ENCODE measurements around the gene DOCK2. TPM values are rescaled to one million over a fixed set of nuclear protein-coding genes. Genes with fewer than 3 reads are reported as not detected.

Gene DOCK2
- total and polyA plus RNA-seq, 9 of the 15 experiments (the other 6 are each of a cell fraction or from before 2014, with no cell fraction given): 4.5 to 42.6 (median 20.5) TPM

DNA sequence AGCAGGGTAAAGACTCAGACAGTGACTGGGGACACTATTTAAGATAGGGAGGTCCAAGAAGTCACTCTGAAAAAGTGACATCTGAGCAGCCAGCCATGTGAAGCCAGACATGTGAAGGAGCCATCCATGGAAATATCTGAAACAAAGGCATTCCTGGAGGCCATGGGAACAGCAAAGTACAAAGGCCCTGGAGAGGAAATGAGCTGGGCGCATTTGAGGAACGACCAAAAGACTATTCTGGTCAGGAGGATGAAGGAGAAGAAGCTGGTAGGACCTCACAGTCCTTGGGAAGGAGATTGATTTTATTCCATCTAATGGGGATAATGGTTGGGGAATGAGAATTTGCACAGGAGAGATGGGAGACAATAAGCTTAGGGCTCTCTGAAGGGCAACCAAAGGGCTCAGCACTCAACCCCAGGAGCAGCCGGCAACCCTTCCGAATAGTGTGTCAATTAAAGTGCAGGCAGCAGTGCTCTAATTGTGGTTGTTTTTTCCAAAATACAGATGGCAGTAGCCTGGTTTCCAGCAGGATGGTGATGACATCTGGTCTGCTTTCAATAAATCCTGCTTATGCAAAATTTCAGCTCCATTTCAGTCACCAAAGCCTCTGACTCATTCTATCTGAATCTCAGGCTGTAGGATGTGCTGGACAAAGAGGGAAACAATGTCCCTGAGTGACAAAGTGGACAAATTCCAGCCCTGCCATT lies 495.3 kb downstream of the DOCK2 start (continued):
- TF ChIP-seq TAF1 (IDR thresholded peaks at IDR 0.05; ENCODE audit: control insufficient read depth, extremely low read depth, insufficient read depth, low read length, severe bottlenecking) (no peak), STAG1 (CRISPR knock-in tag; IDR thresholded peaks at IDR 0.05; ENCODE audit: borderline replicate concordance) (no peak), HSF4 (CRISPR knock-in tag; IDR thresholded peaks at IDR 0.05; ENCODE audit: borderline replicate concordance) (no peak), SLC30A9 (CRISPR knock-in tag; IDR thresholded peaks at IDR 0.05) (no peak), ZNF184 (CRISPR knock-in tag; IDR thresholded peaks at IDR 0.05) (no peak), SIX5 (IDR thresholded peaks at IDR 0.05; ENCODE audit: borderline replicate concordance in 1 of 2, insufficient read depth in 1 of 2, low read depth in 1 of 2, low read length in 2 of 2) (no peak)
- TF ChIP-seq, protein P1, sequence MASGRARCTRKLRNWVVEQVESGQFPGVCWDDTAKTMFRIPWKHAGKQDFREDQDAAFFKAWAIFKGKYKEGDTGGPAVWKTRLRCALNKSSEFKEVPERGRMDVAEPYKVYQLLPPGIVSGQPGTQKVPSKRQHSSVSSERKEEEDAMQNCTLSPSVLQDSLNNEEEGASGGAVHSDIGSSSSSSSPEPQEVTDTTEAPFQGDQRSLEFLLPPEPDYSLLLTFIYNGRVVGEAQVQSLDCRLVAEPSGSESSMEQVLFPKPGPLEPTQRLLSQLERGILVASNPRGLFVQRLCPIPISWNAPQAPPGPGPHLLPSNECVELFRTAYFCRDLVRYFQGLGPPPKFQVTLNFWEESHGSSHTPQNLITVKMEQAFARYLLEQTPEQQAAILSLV (tag; IDR thresholded peaks at IDR 0.05): no peak
- TF ChIP-seq, protein P2, sequence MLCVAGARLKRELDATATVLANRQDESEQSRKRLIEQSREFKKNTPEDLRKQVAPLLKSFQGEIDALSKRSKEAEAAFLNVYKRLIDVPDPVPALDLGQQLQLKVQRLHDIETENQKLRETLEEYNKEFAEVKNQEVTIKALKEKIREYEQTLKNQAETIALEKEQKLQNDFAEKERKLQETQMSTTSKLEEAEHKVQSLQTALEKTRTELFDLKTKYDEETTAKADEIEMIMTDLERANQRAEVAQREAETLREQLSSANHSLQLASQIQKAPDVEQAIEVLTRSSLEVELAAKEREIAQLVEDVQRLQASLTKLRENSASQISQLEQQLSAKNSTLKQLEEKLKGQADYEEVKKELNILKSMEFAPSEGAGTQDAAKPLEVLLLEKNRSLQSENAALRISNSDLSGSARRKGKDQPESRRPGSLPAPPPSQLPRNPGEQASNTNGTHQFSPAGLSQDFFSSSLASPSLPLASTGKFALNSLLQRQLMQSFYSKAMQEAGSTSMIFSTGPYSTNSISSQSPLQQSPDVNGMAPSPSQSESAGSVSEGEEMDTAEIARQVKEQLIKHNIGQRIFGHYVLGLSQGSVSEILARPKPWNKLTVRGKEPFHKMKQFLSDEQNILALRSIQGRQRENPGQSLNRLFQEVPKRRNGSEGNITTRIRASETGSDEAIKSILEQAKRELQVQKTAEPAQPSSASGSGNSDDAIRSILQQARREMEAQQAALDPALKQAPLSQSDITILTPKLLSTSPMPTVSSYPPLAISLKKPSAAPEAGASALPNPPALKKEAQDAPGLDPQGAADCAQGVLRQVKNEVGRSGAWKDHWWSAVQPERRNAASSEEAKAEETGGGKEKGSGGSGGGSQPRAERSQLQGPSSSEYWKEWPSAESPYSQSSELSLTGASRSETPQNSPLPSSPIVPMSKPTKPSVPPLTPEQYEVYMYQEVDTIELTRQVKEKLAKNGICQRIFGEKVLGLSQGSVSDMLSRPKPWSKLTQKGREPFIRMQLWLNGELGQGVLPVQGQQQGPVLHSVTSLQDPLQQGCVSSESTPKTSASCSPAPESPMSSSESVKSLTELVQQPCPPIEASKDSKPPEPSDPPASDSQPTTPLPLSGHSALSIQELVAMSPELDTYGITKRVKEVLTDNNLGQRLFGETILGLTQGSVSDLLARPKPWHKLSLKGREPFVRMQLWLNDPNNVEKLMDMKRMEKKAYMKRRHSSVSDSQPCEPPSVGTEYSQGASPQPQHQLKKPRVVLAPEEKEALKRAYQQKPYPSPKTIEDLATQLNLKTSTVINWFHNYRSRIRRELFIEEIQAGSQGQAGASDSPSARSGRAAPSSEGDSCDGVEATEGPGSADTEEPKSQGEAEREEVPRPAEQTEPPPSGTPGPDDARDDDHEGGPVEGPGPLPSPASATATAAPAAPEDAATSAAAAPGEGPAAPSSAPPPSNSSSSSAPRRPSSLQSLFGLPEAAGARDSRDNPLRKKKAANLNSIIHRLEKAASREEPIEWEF (CRISPR knock-in tag; IDR thresholded peaks at IDR 0.05): no peak
- TF ChIP-seq, protein P3, sequence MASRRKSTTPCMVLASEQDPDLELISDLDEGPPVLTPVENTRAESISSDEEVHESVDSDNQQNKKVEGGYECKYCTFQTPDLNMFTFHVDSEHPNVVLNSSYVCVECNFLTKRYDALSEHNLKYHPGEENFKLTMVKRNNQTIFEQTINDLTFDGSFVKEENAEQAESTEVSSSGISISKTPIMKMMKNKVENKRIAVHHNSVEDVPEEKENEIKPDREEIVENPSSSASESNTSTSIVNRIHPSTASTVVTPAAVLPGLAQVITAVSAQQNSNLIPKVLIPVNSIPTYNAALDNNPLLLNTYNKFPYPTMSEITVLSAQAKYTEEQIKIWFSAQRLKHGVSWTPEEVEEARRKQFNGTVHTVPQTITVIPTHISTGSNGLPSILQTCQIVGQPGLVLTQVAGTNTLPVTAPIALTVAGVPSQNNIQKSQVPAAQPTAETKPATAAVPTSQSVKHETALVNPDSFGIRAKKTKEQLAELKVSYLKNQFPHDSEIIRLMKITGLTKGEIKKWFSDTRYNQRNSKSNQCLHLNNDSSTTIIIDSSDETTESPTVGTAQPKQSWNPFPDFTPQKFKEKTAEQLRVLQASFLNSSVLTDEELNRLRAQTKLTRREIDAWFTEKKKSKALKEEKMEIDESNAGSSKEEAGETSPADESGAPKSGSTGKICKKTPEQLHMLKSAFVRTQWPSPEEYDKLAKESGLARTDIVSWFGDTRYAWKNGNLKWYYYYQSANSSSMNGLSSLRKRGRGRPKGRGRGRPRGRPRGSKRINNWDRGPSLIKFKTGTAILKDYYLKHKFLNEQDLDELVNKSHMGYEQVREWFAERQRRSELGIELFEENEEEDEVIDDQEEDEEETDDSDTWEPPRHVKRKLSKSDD (conservative IDR thresholded peaks at IDR 0.05; ENCODE audit: low read length): no peak

Measured in K562 (cell line).